Lung (tissue), 12 donors: ENCODE data around the gene CRAMP1. TPM values are rescaled to one million over a fixed set of nuclear protein-coding genes. Genes with fewer than 3 reads are reported as not detected.

Experiments used
- ATAC-seq: fragments of 200-7000 bp; cut with Tn5 transposase; one replicate; pipeline ENCODE4 v1.9.1; 2020; ENCODE audit warnings: moderate number of reproducible peaks; ENCODE audit not compliant: insufficient read depth, low FRiP score
- DNase-seq, 3 donors: peaks; one replicate each; pipeline ENCODE4 v3.0.0-alpha.2; 2013 to 2017
- H3K27ac ChIP-seq, 2 donors: one replicate each; pipeline ENCODE4 v1.5.1; 2013; ENCODE audit warnings: mild to moderate bottlenecking in 2 of 2, moderate library complexity in 2 of 2, control low read depth in 1 of 2, inconsistent platforms in 1 of 2, low read depth in 1 of 2, low read length in 1 of 2
- H3K27me3 ChIP-seq, 3 donors: one replicate each; pipeline ENCODE4 v1.5.1; 2013; ENCODE audit warnings: low read length in 2 of 3; ENCODE audit not compliant: control insufficient read depth in 3 of 3, insufficient read depth in 3 of 3
- H3K36me3 ChIP-seq, 4 donors: one replicate each; pipeline ENCODE4 v1.5.1; 2013; ENCODE audit warnings: low read length in 4 of 4, mild to moderate bottlenecking in 1 of 4, moderate library complexity in 1 of 4; ENCODE audit not compliant: control insufficient read depth in 4 of 4, insufficient read depth in 4 of 4
- H3K4me1 ChIP-seq, 5 donors: one replicate each; pipeline ENCODE4 v1.5.1; 2013; ENCODE audit warnings: low read length in 5 of 5, mild to moderate bottlenecking in 2 of 5, moderate library complexity in 1 of 5; ENCODE audit not compliant: control insufficient read depth in 5 of 5, insufficient read depth in 5 of 5
- H3K4me3 ChIP-seq: one replicate; pipeline ENCODE4 v1.5.1; 2013; ENCODE audit warnings: mild to moderate bottlenecking, control low read depth, moderate library complexity
- H3K9ac ChIP-seq, 2 donors: one replicate each; pipeline ENCODE4 v1.5.1; 2013; ENCODE audit warnings: low read length in 2 of 2, control low read depth in 1 of 2; ENCODE audit not compliant: insufficient read depth in 1 of 2
- H3K9me3 ChIP-seq, 4 donors: one replicate each; pipeline ENCODE4 v1.5.1; 2013; ENCODE audit warnings: low read length in 3 of 4, mild to moderate bottlenecking in 1 of 4, moderate library complexity in 1 of 4; ENCODE audit not compliant: control insufficient read depth in 4 of 4, insufficient read depth in 3 of 4
- CTCF ChIP-seq: IDR thresholded peaks from 2 replicates; pipeline ENCODE4 v1.5.1; 2012; ENCODE audit warnings: mild to moderate bottlenecking; ENCODE audit errors: control extremely low read depth, extremely low read depth
- WGBS, 2 donors: extraction: QIAGEN DNeasy Blood & Tissue Kit; methylation state at CpG; one replicate each; pipeline ENCODE4 v1.1.7; 2013; 5-methylcytosine and 5-hydroxymethylcytosine counted together
- polyA plus RNA-seq, 2 donors: library from polyadenylated mRNA; stranded (reverse); fragments of 200-250 nt; gene quantifications; one replicate each; pipeline ENCODE4 v1.2.1, GENCODE V29; 2013
- total RNA-seq, 2 donors: library from RNA; depleted of rRNA in 1 of 2; stranded (reverse); fragments of >200 nt in 1 of 2; gene quantifications; one replicate each; pipeline ENCODE4 v1.2.1, GENCODE V29; 2014 to 2021
- donor health status: control.
- donor health status: control.
- donor health status: Bipolar disorder and iron deficiency.
- donor health status: healthy.
- donor health status: DM: yes; HTN: yes; CAD: no.

The CRAMP1 gene
- total and polyA plus RNA-seq, 4 donors: 6.6 to 20.4 (median 12.5) TPM

- WGBS, 2 donors: 95 to 96% methylated on average over 11 of the region's 11 CpGs
- Histone ChIP-seq H3K27me3 (no peaks in the 10 kb centered on the region), H3K4me1 (peaks cover 0 to 2% (median 0%) of the 10 kb centered on the region in 5 donors), H3K36me3 (peaks cover 6 to 66% (median 43%) of the 10 kb centered on the region in 4 donors), H3K4me3 (no peak overlapping the region), H3K9me3 (no peaks in the 10 kb centered on the region), H3K9ac (no peak overlapping the region), H3K27ac (no peak overlapping the region)
- TF ChIP-seq CTCF: no peak
- DNase-seq: no peak
- ATAC-seq: no peak
These were observed 30.6 kb downstream of the CRAMP1 start for GRCh38 chr16:1642753-1643152.

- 96% methylated on average over 12 of the region's 12 CpGs for WGBS, 2 donors
- peaks cover 3 to 59% (median 38%) of the 10 kb centered on the region in 4 donors for H3K36me3 ChIP-seq
- no peaks in the 10 kb centered on the region for H3K27me3 ChIP-seq
- H3K4me3 ChIP-seq: no peak overlapping the region
- ATAC-seq: no peak
- H3K9ac ChIP-seq: no peak overlapping the region
- H3K9me3 ChIP-seq: no peaks in the 10 kb centered on the region
- no peak overlapping the region for H3K27ac ChIP-seq
- peaks cover 0 to 2% (median 0%) of the 10 kb centered on the region in 5 donors for H3K4me1 ChIP-seq
- no peak for TF ChIP-seq CTCF
- no peak for DNase-seq
These were observed 31.4 kb downstream of the CRAMP1 start for GRCh38 chr16:1643521-1643920.

- Histone ChIP-seq H3K9ac (no peak overlapping the region), H3K9me3 (no peaks in the 10 kb centered on the region), H3K4me1 (no peaks in the 10 kb centered on the region), H3K27ac (no peak overlapping the region), H3K4me3 (no peak overlapping the region), H3K36me3 (peaks cover 3 to 46% (median 29%) of the 10 kb centered on the region in 4 donors), H3K27me3 (no peaks in the 10 kb centered on the region)
- no peak for ATAC-seq
- DNase-seq: no peak
- TF ChIP-seq CTCF: no peak
- 43 to 66% methylated on average over 13 of the region's 13 CpGs for WGBS, 2 donors
These were observed 33.9 kb downstream of the CRAMP1 start for GRCh38 chr16:1645914-1646525.

GRCh38 chr16:1647856-1648255 lies 35.7 kb downstream of the CRAMP1 start:
- DNase-seq (no peak), ATAC-seq (no peak)
- peaks cover 3 to 40% (median 33%) of the 10 kb centered on the region in 4 donors for H3K36me3 ChIP-seq
- no peaks in the 10 kb centered on the region for H3K9me3 ChIP-seq
- no peaks in the 10 kb centered on the region for H3K4me1 ChIP-seq
- no peak overlapping the region for H3K27ac ChIP-seq
- H3K9ac ChIP-seq: no peak overlapping the region
- TF ChIP-seq CTCF: no peak
- H3K4me3 ChIP-seq: no peak overlapping the region
- 60 to 82% methylated on average over 13 of the region's 13 CpGs for WGBS, 2 donors
- no peaks in the 10 kb centered on the region for H3K27me3 ChIP-seq
